Skeletal muscle cell (primary cell): Measurements from ENCODE around the gene CRLF2.
"Not testable (repeated sequence)": the region's sequence is repeated elsewhere in the genome, so short reads cannot be mapped to it uniquely, and the experiment has no call there.

Experiments used
- DNase-seq: peaks from one replicate; pipeline ENCODE4 v3.0.0-alpha.2; 2010; ENCODE audit warnings: low read depth
- H3K4me3 ChIP-seq: 2 replicates; pipeline ENCODE4 v1.5.1; 2011; ENCODE audit warnings: low read depth, mild to moderate bottlenecking, control low read depth, low read length, moderate library complexity

Gene CRLF2

GRCh38 chrX:1218286-1218685, 5.8 kb upstream of the CRLF2 start:
- no peak for DNase-seq
- H3K4me3 ChIP-seq = no peak overlapping the region

DNA sequence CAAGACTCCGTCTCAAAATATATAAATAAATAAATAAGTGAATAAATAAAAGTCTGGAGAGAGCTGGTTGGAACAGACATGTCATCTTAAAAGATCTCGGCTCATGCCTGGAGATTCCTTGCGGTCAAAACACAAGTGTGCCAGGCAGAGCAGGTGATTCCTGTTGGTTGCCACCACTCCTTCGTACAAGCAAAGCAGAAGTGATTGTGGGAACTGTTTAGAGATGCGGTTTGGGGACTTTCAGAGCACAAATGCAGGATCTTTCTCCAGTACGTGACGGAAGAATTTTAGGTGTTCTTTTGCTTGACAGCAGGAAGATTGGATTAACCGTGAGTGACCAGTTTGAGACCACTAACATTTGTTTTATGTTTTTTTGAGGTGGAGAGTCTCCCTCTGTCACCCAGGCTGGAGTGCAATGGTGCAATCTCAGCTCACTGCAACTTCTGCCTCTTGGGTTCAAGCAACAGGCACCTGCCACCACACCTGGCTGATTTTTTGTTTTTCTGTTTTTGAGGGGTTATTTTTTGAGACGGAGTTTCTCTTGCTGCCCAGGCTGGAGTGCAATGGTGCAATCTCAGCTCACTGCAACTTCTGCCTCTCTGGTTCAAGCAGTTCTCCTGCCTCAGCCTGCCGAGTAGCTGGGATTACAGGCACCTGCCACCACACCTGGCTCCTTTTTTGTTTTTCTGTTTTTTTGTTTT, 2.8 kb upstream of the CRLF2 start:
- H3K4me3 ChIP-seq = no peak overlapping the region
- no peak for DNase-seq

DNA sequence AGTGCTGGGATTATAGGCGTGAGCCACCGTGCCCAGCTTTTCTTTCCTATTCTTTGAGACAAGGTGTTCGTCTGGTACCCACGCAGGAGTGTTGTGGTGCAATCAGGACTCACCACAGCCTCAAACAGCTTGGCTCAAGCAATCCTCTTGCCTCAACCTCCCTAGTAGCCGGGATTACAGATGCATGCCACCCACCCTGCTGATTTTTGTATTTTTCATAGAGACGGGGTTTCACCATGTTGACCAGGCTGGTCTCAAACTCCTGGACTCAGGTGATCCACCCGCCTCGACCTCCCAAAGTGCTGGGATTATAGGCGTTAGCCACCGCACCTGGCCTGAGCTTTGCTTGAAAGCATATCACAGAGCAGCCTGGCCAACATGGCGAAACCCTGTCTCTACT, 1.5 kb upstream of the CRLF2 start:
- H3K4me3 ChIP-seq = no peak overlapping the region
- no peak for DNase-seq

- DNase-seq = no peak
- no peak overlapping the region for H3K4me3 ChIP-seq
These were observed 1.6 kb downstream of the CRLF2 start for GRCh38 chrX:1210844-1211243.

DNA sequence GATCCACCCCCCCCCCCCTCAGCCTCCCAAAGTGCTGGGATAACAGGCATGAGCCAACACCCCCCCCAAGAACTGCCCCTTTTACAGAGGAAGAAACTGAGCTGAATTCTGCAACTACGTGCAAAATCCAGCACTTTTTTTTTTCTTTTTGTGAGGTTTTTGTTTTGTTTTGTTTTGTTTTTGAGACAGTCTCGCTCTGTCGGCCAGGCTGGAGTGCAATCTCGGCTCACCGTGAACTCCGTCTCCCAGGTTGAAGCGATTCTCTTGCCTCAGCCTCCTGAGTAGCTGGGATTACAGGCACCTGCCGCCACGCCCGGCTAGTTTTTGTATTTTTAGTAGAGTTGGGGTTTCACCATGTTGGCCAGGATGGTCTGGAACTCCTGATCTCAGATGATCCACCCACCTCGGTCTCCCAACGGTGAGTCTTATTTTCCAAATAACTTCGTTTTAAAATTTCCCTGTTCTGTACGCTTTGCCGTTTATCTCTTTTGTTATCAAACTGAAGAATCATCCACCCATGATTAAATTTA, 4.9 kb downstream of the CRLF2 start:
- H3K4me3 ChIP-seq = no peak overlapping the region
- no peak for DNase-seq

- H3K4me3 ChIP-seq = peak overlapping the region; percentile 5
- DNase-seq = peak; percentile 23
These were observed 6.5 kb downstream of the CRLF2 start for GRCh38 chrX:1205681-1206611.

DNA sequence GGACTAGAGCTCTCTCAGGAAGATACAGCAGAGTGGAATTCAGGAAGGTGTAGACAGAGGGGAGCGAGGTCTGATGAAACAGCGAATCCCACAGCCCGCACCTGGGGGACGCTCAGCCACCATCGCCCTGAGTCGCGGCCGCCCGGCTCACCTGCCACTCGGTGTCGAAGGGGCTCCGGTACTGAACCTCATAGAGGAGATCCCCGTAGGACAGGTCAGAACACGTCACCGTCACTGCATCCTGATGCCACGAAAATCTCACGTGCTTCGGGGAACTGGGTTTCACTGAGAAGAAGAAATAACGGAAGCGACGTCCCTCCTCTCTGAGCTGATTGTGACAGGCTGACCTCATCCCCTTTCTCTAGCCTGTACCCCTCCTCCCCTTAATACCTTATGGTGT, 10.2 kb downstream of the CRLF2 start:
- H3K4me3 ChIP-seq = no peak overlapping the region
- DNase-seq = no peak

- H3K4me3 ChIP-seq = no peak overlapping the region
- DNase-seq = no peak
These were observed 16.0 kb downstream of the CRLF2 start for GRCh38 chrX:1196436-1196835.

- not testable (repeated sequence) for DNase-seq, H3K4me3 ChIP-seq
These were observed 20.3 kb downstream of the CRLF2 start for GRCh38 chrX:1192196-1192595.

DNA sequence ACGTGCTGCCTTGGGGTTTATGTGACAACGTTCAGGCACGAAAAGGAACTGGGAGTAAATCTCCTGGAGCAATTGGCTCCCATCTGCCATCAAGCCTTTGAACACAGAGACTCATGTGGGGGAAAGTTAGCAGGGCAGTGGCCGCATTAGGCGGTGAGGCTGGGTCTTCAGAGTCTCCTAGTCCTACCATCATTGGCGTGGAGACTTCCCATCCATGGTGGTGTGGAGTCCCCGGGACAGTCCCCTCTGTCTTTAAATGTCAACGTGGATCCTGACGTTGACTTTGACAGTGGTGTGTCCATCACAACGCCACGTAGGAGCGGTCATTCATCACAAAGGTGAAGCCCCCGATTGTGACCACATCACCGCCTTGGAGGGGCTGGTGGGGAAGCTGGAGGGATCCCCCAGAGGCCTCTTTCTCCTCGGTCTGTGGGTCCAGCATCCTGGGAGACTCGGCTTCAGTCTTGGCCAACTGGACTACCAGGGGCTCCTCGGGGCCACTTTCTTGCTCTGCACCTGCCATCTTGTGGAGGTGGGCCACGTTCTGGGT, 21.8 kb downstream of the CRLF2 start:
- DNase-seq = no peak
- H3K4me3 ChIP-seq = no peak overlapping the region

- no peak for DNase-seq
- H3K4me3 ChIP-seq = no peak overlapping the region
These were observed 26.9 kb downstream of the CRLF2 start for GRCh38 chrX:1185561-1185960.

DNA sequence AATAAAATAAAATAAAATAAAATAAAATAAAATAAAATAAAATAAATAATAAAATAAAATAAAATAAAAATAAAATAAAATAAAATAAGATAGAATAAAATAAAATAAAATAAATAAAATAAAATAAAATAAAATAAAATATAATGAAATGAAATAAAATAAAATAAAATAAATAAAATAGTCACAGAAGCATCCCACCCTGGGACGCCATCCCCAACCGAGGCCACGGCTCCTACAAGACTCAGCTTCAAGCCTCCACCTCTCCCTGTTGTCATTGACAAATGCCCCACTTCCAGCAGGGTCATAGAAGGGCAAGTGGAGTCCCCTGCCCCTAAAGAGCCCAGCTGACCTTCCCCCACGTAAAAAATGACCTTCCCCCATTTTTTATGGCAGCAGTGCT, 30.2 kb downstream of the CRLF2 start:
- no peak overlapping the region for H3K4me3 ChIP-seq
- no peak for DNase-seq

- not testable (repeated sequence) for H3K4me3 ChIP-seq, DNase-seq
These were observed 30.8 kb downstream of the CRLF2 start for GRCh38 chrX:1181661-1182060.

DNA sequence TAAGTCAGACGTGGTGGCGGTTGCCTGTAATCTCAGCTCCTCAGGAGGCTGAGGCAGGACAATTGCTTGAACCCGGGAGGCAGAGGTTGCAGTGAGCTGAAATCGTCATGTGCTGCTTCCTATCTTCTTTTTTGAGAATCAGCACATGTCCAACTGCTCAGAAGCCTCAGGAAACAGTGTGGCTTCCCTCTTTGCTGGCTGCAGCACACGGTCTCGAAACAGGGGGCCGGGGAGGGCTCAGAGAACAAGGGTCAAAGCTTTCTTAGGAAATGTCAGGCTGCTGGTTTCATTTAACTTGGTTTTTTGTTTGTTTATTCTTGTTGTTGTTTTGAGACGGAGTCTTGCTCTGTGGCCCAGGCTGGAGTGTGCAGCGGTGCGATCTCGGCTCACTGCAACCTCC, 31.3 kb downstream of the CRLF2 start:
- DNase-seq = no peak
- no peak overlapping the region for H3K4me3 ChIP-seq

DNA sequence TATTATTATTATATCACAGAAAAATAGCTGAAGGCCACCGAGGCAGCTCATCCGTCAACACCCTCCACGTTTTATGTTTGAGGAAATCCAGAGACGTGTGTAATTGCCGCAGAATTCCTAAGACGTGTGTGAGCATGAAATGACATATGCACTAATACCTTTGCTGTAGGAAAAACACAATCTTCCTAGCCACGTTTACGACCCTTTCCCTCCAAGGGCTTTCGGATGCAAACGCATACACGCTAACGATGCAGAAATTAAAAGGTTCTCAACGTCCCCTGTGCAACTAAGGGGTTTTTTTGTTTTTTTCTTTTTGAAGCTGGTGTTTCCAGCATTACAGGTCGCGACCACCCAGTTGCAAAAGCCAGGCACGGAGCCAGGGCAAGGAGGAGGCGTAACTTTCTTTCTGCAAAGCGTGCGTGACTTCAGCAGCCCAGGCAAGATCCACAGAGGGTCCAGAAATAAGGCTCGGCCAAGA, 33.8 kb downstream of the CRLF2 start:
- peak; percentile 42 for DNase-seq
- no peak overlapping the region for H3K4me3 ChIP-seq

- DNase-seq, H3K4me3 ChIP-seq: not testable (repeated sequence)
These were observed 35.7 kb downstream of the CRLF2 start for GRCh38 chrX:1176531-1177320.

GRCh38 chrX:1174609-1175545, 37.6 kb downstream of the CRLF2 start:
- H3K4me3 ChIP-seq, DNase-seq: not testable (repeated sequence)

- H3K4me3 ChIP-seq, DNase-seq: not testable (repeated sequence)
These were observed 39.0 kb downstream of the CRLF2 start for GRCh38 chrX:1173435-1173834.
